EH (cell line): ENCODE results near the gene MMP14.

Experiments
- DNase-seq: peaks from one replicate; pipeline ENCODE4 v3.0.0-alpha.2; 2015; ENCODE audit warnings: low read depth

The MMP14 gene

DNA sequence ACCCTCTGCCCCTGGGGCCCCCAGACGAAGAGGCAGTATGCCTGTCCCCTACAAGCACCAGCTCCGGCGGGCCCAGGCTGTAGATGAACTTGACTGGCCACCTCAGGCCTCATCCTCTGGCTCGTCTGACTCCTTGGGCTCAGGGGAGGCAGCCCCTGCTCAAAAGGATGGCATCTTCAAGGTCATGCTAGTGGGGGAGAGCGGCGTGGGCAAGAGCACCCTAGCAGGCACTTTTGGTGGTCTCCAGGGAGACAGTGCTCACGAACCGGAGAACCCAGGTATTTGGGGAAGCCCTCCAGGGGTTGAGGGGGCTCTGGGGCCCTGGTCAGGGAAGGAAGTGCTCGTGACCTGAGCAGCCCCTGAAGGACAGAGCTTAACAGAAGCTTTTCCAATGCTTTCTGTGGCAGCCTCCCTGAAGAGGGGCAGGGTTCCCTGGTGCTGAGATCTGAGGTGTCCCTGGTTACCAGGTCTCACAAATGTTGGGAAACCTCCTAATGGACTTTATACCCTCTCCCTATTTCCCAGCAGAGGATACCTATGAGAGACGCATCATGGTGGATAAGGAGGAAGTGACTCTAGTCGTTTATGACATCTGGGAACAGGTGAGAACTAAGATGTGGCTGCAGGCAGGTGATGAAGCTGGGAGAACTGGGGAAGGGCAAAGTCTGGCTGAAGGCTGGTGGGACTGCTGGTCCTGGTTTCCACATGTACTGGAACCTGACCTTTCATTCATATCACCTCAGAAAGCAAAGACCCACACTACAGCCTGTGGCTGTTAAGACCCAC, 48.5 kb downstream of the MMP14 start:
- DNase-seq: no peak

DNA sequence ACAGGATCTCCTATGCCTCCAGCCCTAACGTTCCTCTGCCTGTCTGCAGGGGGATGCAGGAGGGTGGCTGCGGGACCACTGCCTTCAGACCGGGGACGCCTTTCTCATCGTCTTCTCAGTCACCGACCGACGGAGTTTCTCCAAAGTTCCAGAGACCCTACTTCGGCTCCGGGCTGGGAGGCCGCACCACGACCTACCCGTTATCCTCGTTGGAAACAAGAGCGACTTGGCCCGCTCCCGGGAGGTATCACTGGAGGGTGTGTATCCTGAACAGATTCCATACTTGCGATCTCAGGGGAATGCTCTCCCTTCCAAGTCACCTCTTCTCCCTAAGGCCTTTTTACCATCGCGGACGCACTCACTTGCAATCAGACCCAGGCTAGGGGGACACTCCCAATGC, 49.6 kb downstream of the MMP14 start:
- DNase-seq: no peak

DNA sequence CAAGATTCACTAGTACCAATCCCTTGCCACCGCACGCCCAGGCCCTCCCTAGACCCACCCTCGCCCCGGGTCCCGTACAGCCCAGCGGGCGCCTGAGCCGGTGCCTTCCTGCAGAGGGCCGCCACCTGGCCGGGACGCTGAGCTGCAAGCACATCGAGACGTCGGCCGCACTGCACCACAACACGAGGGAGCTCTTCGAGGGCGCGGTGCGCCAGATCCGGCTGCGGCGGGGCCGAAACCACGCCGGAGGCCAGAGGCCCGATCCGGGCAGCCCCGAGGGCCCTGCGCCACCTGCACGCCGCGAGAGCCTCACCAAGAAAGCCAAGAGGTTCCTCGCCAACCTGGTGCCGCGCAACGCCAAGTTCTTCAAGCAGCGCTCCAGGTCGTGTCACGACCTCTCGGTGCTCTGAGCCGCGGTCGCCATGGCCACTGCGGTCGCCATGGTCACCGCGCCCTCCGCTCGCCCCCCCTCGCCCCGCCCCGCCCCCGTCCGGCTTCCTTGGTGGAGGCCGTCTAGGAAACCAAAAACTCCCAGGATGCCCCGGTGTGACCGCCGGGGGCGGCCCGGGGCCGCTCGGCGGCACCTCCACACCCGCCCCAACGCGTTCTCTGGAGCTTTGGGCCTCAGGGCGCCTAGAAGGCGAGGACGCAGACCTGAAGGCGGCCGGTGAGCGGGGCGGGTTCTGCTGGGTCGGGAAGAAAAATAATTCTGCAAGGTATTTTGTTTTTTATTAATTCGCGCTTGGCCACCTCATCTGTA, 50.3 kb downstream of the MMP14 start:
- peak; percentile 76 for DNase-seq

DNA sequence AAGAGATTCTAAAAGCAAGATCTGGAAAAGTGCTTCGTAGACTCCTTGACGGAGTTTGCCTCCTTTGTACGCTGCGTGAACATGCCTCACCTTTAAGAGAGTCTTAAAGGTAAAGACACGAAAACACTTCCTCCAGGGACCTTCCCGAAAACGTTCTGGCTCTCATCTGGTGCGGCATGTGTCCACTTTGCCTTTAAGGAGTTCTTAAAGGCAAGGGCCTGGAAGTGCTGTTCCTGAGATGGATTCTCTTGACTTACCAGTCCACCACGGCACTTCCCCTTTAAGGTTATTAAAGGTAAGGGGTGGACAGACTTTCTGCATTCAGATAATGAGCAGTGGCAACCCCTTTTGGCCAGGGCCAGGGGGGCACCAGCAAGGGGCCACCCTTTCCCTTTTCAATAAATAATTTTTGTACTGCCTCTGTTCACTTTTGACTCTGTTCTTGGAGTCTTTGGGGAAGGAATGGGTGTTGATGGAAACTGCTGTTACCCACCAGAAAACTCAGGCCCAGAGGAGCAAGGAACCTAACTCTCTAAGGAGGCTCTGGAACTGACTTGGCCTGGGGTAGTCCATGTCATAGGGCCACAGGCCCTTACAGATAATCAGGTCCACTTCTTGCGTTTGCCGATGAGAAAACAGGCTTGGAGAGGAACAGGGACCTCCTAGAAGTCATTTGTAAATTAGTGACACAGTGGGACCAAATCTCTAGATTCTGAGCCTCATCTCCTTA, 51.0 kb downstream of the MMP14 start:
- DNase-seq: peak; percentile 91

DNA sequence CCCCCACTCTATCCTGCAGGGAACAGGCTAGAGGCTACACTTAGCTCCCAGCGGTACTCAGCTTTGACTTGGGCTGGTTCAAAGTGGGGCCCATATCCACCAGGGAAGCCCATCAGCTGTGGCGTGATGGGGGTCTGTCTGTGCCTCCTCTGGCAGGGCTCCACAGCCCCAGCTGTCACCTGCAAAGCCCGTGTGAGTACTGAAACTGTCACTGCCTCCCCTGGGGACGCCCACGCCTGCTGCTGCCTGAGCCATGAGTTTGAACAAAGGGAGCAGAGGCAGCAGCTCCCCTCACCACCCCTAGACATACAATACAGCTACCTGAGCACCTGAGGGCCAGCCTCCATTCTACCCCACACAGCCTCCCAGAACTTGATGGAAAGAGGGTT, 51.6 kb downstream of the MMP14 start:
- DNase-seq: no peak

DNA sequence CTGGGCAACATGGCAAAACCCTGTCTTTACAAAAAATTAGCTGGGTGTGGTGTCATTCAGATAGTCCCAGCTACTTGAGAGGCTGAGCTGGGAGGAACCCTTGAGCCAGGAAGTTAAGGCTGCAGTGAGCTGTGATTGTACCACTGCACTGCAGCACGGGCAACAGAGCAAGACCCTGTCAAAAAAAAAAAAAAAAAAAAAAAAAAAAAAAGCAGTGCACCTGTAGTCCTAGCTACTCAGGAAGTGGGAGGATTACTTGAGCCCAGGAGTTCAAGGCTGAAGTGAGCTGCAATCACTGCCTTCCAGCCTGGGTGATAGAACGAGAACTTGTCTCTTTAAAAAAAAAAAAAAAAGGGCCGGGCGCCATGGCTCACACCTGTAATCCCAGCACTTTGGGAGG, 52.3 kb downstream of the MMP14 start:
- no peak for DNase-seq

DNA sequence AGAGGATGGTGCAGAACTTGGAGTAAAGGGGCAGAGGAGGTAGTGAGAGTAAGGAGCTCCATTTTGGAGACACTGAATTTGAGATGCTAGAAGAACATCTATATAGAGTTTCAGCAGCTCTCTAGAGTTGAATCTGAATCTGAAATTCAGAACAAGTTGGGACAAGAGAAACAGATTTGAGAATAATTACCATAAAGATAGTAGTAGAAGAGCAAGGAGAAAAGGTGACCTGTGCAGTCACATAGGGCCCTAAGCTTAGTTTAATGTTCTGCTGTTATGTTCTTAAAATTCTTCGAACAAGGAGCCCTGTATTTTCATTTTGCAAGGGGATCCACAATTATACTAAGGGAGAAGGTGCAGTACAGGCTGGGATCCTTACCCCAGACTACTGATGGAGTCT, 54.0 kb downstream of the MMP14 start:
- DNase-seq: no peak

DNA sequence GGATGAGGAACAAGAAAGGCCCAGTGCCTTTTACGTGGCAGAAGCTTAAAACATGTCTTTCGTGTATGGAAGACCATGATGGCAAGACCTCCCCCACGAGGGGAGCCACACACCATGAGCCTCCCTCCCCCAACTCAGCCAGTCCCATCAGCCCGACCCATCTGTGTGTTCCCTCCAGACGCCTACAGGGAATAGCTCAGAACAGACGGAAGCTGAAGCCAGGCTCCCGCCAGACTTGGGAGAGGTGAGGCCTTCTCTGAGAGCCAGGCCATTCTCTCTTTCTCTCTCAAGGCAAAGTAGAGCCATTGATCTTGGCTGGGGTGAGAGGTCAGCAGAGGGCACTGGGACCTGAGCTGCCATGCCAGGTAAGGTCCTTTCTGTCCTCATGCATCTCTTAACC, 56.1 kb downstream of the MMP14 start:
- no peak for DNase-seq

DNA sequence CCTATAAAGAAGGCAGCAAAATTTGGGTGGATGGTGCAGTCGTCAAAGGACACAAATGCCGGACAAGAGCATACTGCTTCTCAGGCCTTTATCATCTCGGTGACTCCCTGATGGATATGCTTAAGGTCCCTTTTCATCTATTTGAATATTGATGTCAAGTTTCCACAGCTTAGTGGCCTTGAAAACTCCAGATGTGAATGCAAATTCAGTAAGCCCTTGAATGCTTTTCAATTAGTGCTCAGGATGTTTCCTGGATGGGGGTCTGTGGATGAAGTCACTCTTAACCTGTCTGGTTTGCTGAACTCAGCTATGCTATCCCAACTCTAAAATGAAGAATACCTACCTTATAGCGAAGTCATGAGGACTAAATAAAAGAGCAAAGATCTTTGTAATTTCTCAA, 57.3 kb downstream of the MMP14 start:
- DNase-seq: no peak

DNA sequence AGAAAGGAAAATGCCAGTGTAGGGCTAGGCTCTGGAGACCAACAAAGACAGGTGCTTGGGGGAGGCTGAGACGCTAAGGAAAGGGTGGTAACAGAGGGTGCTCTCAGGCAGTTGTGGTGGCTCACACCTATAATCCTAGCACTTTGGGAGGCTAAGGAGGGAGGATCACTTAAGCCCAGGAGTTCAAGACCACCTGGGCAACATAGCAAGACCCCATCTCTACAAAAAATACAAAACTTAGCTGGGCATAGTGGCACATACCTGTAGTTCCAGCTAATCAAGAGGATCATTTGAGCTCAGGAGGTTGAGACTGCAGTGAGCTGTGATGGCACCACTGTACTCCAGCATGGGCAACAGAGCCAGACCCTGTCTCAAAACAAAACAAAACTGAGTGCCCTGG, 59.0 kb downstream of the MMP14 start:
- DNase-seq: no peak

DNA sequence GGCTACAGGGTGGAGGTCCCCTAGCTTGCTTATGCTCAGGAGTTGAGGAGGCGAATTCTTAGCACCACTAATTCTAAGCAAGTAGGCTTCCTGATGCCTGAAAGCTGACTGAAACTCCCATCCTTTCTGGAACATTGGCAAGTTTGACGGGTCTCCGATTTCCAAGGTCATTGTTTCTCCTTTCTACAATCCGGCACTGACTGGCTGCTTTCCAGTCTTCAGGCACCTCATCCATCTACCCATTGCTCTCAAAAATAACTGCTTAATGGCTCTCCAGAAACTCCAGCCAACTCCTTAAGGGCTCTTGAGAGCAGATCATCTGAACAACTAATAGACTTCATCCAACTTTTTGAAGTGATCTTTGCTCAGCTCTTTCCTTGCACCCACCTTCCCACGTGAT, 60.0 kb downstream of the MMP14 start:
- no peak for DNase-seq

DNA sequence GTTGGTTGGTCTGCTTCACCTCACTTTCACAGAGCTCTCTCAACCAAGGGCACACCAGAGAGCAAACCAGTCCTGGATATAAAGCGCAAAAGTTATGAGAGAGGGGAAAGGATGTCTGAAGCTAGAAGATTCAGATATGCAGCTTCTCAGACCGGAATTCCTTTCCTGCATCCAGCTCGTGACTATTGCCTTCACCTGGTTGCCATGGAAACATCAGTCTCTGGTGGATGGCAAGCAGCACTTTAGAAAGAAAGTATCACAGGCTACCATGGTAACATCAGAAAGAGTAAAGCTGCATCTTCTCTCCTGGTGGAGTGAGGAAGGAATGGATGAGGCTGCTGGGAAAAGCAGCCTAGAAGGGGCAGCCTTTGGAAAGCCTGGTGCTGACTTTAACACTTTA, 60.4 kb downstream of the MMP14 start:
- no peak for DNase-seq

DNA sequence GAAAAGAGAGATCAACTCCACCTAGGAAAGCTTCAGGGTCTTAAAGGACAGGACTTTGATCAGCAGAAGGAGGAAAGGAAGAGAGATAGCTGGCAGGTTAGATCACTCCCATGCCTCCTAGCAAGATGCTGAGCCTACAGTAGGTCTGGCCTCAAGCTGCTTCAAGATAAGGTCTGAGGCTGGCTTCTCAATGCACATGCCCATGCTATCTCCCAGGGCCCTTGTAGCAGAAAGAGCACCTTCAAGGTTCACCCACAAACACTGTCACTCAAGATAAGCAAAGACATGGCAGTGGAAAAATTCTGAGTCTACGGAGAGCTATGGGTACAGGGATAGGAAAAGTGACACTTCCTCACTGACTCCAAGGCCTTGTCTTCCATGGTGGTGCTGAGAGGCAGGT, 61.0 kb downstream of the MMP14 start:
- no peak for DNase-seq
